Trophoblast cell (in vitro differentiated cells and primary cell): ENCODE results near the gene RNF150.

ENCODE experiments used
- DNase-seq, 2 donors: peaks; one replicate each; pipeline ENCODE4 v3.0.0-alpha.2; 2016
- H2AFZ ChIP-seq: 2 replicates; pipeline ENCODE4 v1.6.1; 2013; ENCODE audit warnings: low read length, moderate library complexity, mild to moderate bottlenecking; ENCODE audit not compliant: insufficient read depth, poor library complexity
- H2AK5ac ChIP-seq: 2 replicates; pipeline ENCODE4 v1.6.1; 2013; ENCODE audit warnings: mild to moderate bottlenecking, low read length
- H2BK120ac ChIP-seq: 2 replicates; pipeline ENCODE4 v1.6.1; 2013; ENCODE audit warnings: low read length, mild to moderate bottlenecking, moderate library complexity; ENCODE audit not compliant: insufficient read depth, poor library complexity
- H2BK12ac ChIP-seq: 2 replicates; pipeline ENCODE4 v1.6.1; 2013; ENCODE audit warnings: mild to moderate bottlenecking, low read length, moderate library complexity
- H2BK5ac ChIP-seq: 2 replicates; pipeline ENCODE4 v1.6.1; 2013; ENCODE audit warnings: low read length, low read depth, moderate library complexity, mild to moderate bottlenecking; ENCODE audit not compliant: poor library complexity
- H3K14ac ChIP-seq: 2 replicates; pipeline ENCODE4 v1.6.1; 2013; ENCODE audit warnings: mild to moderate bottlenecking, low read length
- H3K18ac ChIP-seq: 2 replicates; pipeline ENCODE4 v1.6.1; 2013; ENCODE audit warnings: mild to moderate bottlenecking, low read length
- H3K23ac ChIP-seq: 2 replicates; pipeline ENCODE4 v1.6.1; 2013; ENCODE audit warnings: low read length
- H3K27ac ChIP-seq: 2 replicates; pipeline ENCODE4 v1.5.1; 2013; ENCODE audit warnings: low read depth, mild to moderate bottlenecking, inconsistent platforms, low read length, moderate library complexity
- H3K27me3 ChIP-seq: 2 replicates; pipeline ENCODE4 v1.6.1; 2013; ENCODE audit warnings: inconsistent platforms, mild to moderate bottlenecking, low read length, moderate library complexity; ENCODE audit not compliant: insufficient read depth
- H3K36me3 ChIP-seq, 2 experiments: 1 replicate in 1 of 2; 2 replicates in 1 of 2; pipeline ENCODE4 v1.6.1; 2013; ENCODE audit warnings: low read length in 2 of 2, mild to moderate bottlenecking in 2 of 2, moderate library complexity in 1 of 2; ENCODE audit not compliant: insufficient read depth in 2 of 2, control insufficient read depth in 1 of 2
- H3K4ac ChIP-seq: 2 replicates; pipeline ENCODE4 v1.6.1; 2013; ENCODE audit warnings: low read depth, mild to moderate bottlenecking, low read length, moderate library complexity
- H3K4me1 ChIP-seq, 2 experiments: 1 replicate in 1 of 2; 2 replicates in 1 of 2; pipeline ENCODE4 v1.6.1; 2013; ENCODE audit warnings: low read length in 2 of 2, mild to moderate bottlenecking in 2 of 2, moderate library complexity in 1 of 2; ENCODE audit not compliant: insufficient read depth in 2 of 2, control insufficient read depth in 1 of 2
- H3K4me2 ChIP-seq: 2 replicates; pipeline ENCODE4 v1.6.1; 2013; ENCODE audit warnings: inconsistent platforms, mild to moderate bottlenecking, low read length, moderate library complexity
- H3K4me3 ChIP-seq: 2 replicates; pipeline ENCODE4 v1.5.1; 2013; ENCODE audit warnings: mild to moderate bottlenecking, low read depth, low read length, inconsistent platforms
- H3K79me1 ChIP-seq: one replicate; pipeline ENCODE4 v1.6.1; 2013; ENCODE audit warnings: low read length
- H3K79me2 ChIP-seq: 2 replicates; pipeline ENCODE4 v1.6.1; 2013; ENCODE audit warnings: low read length, mild to moderate bottlenecking; ENCODE audit not compliant: control insufficient read depth, insufficient read depth, poor library complexity
- H3K9ac ChIP-seq: 2 replicates; pipeline ENCODE4 v1.6.1; 2013; ENCODE audit warnings: mild to moderate bottlenecking, low read length
- H3K9me3 ChIP-seq: 2 replicates; pipeline ENCODE4 v1.6.1; 2013; ENCODE audit warnings: low read depth, mild to moderate bottlenecking, control low read depth, inconsistent platforms, low read length; ENCODE audit not compliant: insufficient read depth
- H4K12ac ChIP-seq: 2 replicates; pipeline ENCODE4 v1.6.1; 2013; ENCODE audit warnings: low read depth, mild to moderate bottlenecking, low read length, moderate library complexity
- H4K8ac ChIP-seq: 2 replicates; pipeline ENCODE4 v1.6.1; 2013; ENCODE audit warnings: low read depth, mild to moderate bottlenecking, low read length, moderate library complexity
- H4K91ac ChIP-seq: one replicate; pipeline ENCODE4 v1.6.1; 2013; ENCODE audit warnings: low read depth, mild to moderate bottlenecking, low read length, moderate library complexity
- WGBS: extraction: QIAGEN DNeasy Blood & Tissue Kit; methylation state at CpG from one replicate; pipeline ENCODE4 v1.1.7; 2013; ENCODE audit warnings: missing lambda C conversion rate; ENCODE audit not compliant: insufficient read length, insufficient coverage; ENCODE audit errors: extremely low coverage; 5-methylcytosine and 5-hydroxymethylcytosine counted together

RNF150 gene

GRCh38 chr4:140866492-140867005 lies 266.7 kb downstream of the RNF150 start:
- H4K8ac ChIP-seq = no peak overlapping the region
- H2AFZ ChIP-seq = no peak overlapping the region
- no peak overlapping the region for H3K18ac ChIP-seq
- no peak overlapping the region for H3K4ac ChIP-seq
- H2BK12ac ChIP-seq = no peak overlapping the region
- no peaks in the 10 kb centered on the region for H3K27me3 ChIP-seq
- H3K79me1 ChIP-seq = no peaks in the 10 kb centered on the region
- no peak overlapping the region for H2BK120ac ChIP-seq
- no peak overlapping the region for H2AK5ac ChIP-seq
- no peak overlapping the region for H3K27ac ChIP-seq
- no peak overlapping the region for H3K9ac ChIP-seq
- H3K36me3 ChIP-seq = no peaks in the 10 kb centered on the region
- DNase-seq = no peak
- H3K4me1 ChIP-seq = no peaks in the 10 kb centered on the region
- H3K79me2 ChIP-seq = no peaks in the 10 kb centered on the region
- H3K14ac ChIP-seq = no peak overlapping the region
- H4K91ac ChIP-seq = no peak overlapping the region
- H3K9me3 ChIP-seq = no peaks in the 10 kb centered on the region
- no CpG with 5 or more reads among the region's 5 CpGs for WGBS
- no peak overlapping the region for H3K4me3 ChIP-seq
- no peak overlapping the region for H4K12ac ChIP-seq
- H2BK5ac ChIP-seq = no peak overlapping the region
- H3K23ac ChIP-seq = no peak overlapping the region
- H3K4me2 ChIP-seq = no peak overlapping the region

GRCh38 chr4:140865253-140866217 lies 267.7 kb downstream of the RNF150 start:
- Histone ChIP-seq H3K9ac (no peak overlapping the region), H4K91ac (no peak overlapping the region), H3K4me1 (no peaks in the 10 kb centered on the region), H3K27ac (no peak overlapping the region), H3K79me2 (no peaks in the 10 kb centered on the region), H3K23ac (no peak overlapping the region), H3K9me3 (no peaks in the 10 kb centered on the region), H3K14ac (no peak overlapping the region), H2BK120ac (no peak overlapping the region), H3K27me3 (no peaks in the 10 kb centered on the region), H3K36me3 (no peaks in the 10 kb centered on the region), H3K4ac (no peak overlapping the region), H4K8ac (no peak overlapping the region), H2AFZ (no peak overlapping the region), H3K4me2 (no peak overlapping the region), H3K18ac (no peak overlapping the region), H2BK12ac (no peak overlapping the region), H3K79me1 (no peaks in the 10 kb centered on the region), H2AK5ac (no peak overlapping the region), H4K12ac (no peak overlapping the region), H2BK5ac (no peak overlapping the region), H3K4me3 (no peak overlapping the region)
- WGBS = no CpG with 5 or more reads among the region's 7 CpGs
- DNase-seq = no peak

- H3K14ac ChIP-seq = no peak overlapping the region
- no peak overlapping the region for H2AK5ac ChIP-seq
- H2AFZ ChIP-seq = no peak overlapping the region
- no peaks in the 10 kb centered on the region for H3K79me2 ChIP-seq
- H3K23ac ChIP-seq = no peak overlapping the region
- H2BK120ac ChIP-seq = no peak overlapping the region
- H2BK12ac ChIP-seq = no peak overlapping the region
- WGBS = no CpG with 5 or more reads among the region's 2 CpGs
- no peaks in the 10 kb centered on the region for H3K27me3 ChIP-seq
- no peak overlapping the region for H3K9ac ChIP-seq
- no peak overlapping the region for H3K27ac ChIP-seq
- no peaks in the 10 kb centered on the region for H3K36me3 ChIP-seq
- no peak overlapping the region for H3K4me3 ChIP-seq
- no peak for DNase-seq
- H4K91ac ChIP-seq = no peak overlapping the region
- H3K4me1 ChIP-seq = peaks cover 2% of the 10 kb centered on the region in 2 experiments
- H3K4me2 ChIP-seq = no peak overlapping the region
- H3K79me1 ChIP-seq = no peaks in the 10 kb centered on the region
- no peaks in the 10 kb centered on the region for H3K9me3 ChIP-seq
- H3K18ac ChIP-seq = no peak overlapping the region
- H2BK5ac ChIP-seq = no peak overlapping the region
- no peak overlapping the region for H4K8ac ChIP-seq
- H4K12ac ChIP-seq = no peak overlapping the region
- H3K4ac ChIP-seq = no peak overlapping the region
Observed at GRCh38 chr4:140863197-140863596, 270.1 kb downstream of the RNF150 start.

- no peak overlapping the region for H2BK5ac ChIP-seq
Observed at GRCh38 chr4:140862177-140862442, 271.2 kb downstream of the RNF150 start.

More at GRCh38 chr4:140862177-140862442, 271.2 kb downstream of the RNF150 start:
- no CpG with 5 or more reads among the region's 4 CpGs for WGBS
- H2BK120ac ChIP-seq = no peak overlapping the region
- no peak overlapping the region for H4K8ac ChIP-seq
- H3K4me3 ChIP-seq = no peak overlapping the region
- H3K4ac ChIP-seq = no peak overlapping the region
- no peaks in the 10 kb centered on the region for H3K36me3 ChIP-seq
- no peak overlapping the region for H4K12ac ChIP-seq
- H3K4me2 ChIP-seq = no peak overlapping the region
- H4K91ac ChIP-seq = no peak overlapping the region
- no peaks in the 10 kb centered on the region for H3K9me3 ChIP-seq
- H3K79me1 ChIP-seq = peaks cover 2% of the 10 kb centered on the region
- H2AFZ ChIP-seq = no peak overlapping the region
- no peak overlapping the region for H3K27ac ChIP-seq
- H3K18ac ChIP-seq = no peak overlapping the region
- no peak overlapping the region for H3K9ac ChIP-seq
- no peak for DNase-seq
- no peaks in the 10 kb centered on the region for H3K27me3 ChIP-seq
- H3K23ac ChIP-seq = no peak overlapping the region
- no peak overlapping the region for H2AK5ac ChIP-seq
- no peaks in the 10 kb centered on the region for H3K79me2 ChIP-seq
- no peak overlapping the region for H2BK12ac ChIP-seq
- H3K4me1 ChIP-seq = peaks cover 2% of the 10 kb centered on the region in 2 experiments
- H3K14ac ChIP-seq = no peak overlapping the region
